Mesothelial cell of epicardium (in vitro differentiated cells): Measurements from ENCODE around the gene SREK1. TPM values are rescaled to one million over a fixed set of nuclear protein-coding genes. Genes with fewer than 3 reads are reported as not detected.
"Not testable (repeated sequence)": the region's sequence is repeated elsewhere in the genome, so short reads cannot be mapped to it uniquely, and the experiment has no call there.

Experiments
- DNase-seq, 2 experiments: peaks; one replicate each; pipeline ENCODE4 v3.0.0; 2021; ENCODE audit warnings: low spot score in 2 of 2; ENCODE audit not compliant: unreplicated experiment in 2 of 2
- H3K27ac Mint-ChIP-seq: 2 replicates; pipeline ENCODE4 v1.8.0; 2021; ENCODE audit warnings: mixed read lengths
- H3K27me3 Mint-ChIP-seq: 2 replicates; pipeline ENCODE4 v1.8.0; 2021; ENCODE audit warnings: low read depth, mixed read lengths
- H3K36me3 Mint-ChIP-seq: 2 replicates; pipeline ENCODE4 v1.8.0; 2021; ENCODE audit warnings: mixed read lengths
- H3K4me1 Mint-ChIP-seq: 2 replicates; pipeline ENCODE4 v1.8.0; 2021; ENCODE audit warnings: mixed read lengths
- H3K4me3 Mint-ChIP-seq: 2 replicates; pipeline ENCODE4 v1.8.0; 2021; ENCODE audit warnings: mild to moderate bottlenecking, moderate library complexity, mixed read lengths
- H3K9me3 Mint-ChIP-seq: 2 replicates; pipeline ENCODE4 v1.8.0; 2021; ENCODE audit warnings: mixed read lengths
- total RNA-seq: library from RNA; stranded (reverse); gene quantifications from 3 replicates; pipeline ENCODE4 v1.2.1, GENCODE V29; 2021
- TF ChIP-seq, protein P1 (sequence below): fragments of 200-600 bp; sonication (generic); IDR thresholded peaks from one replicate; pipeline ENCODE4 v1.5.0; 2021; ENCODE audit warnings: antibody characterized with exemption; ENCODE audit not compliant: unreplicated experiment

Gene SREK1
- total RNA-seq, 1 donor from 2014 or later = 142 TPM

DNA sequence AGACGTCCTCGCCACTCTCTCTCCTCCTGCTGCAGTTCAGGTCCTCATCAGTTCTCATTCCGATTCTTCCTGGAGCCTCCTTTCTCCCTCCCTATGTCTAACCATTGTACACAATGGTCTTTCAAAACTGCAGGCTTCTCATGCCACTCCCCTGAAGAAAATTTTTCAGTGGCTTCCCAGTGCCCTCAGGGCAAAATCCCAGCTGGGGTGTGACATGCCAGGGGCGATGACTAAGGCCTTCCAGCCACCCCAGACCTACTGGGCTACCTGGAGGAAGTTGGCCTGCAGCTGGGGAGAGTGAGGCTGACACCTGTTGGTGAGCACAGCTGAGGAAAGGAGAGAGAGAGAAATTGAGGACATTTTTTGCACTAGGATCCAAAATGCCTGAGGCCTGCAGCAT lies 65.2 kb downstream of the SREK1 start:
- Mint-ChIP-seq H3K27ac (peak overlapping the region; percentile 23), H3K27me3 (no peaks in the 10 kb centered on the region), H3K4me1 (peaks cover 31% of the 10 kb centered on the region), H3K9me3 (peaks cover 7% of the 10 kb centered on the region), H3K36me3 (no peaks in the 10 kb centered on the region), H3K4me3 (no peak overlapping the region)
- TF ChIP-seq, protein P1, sequence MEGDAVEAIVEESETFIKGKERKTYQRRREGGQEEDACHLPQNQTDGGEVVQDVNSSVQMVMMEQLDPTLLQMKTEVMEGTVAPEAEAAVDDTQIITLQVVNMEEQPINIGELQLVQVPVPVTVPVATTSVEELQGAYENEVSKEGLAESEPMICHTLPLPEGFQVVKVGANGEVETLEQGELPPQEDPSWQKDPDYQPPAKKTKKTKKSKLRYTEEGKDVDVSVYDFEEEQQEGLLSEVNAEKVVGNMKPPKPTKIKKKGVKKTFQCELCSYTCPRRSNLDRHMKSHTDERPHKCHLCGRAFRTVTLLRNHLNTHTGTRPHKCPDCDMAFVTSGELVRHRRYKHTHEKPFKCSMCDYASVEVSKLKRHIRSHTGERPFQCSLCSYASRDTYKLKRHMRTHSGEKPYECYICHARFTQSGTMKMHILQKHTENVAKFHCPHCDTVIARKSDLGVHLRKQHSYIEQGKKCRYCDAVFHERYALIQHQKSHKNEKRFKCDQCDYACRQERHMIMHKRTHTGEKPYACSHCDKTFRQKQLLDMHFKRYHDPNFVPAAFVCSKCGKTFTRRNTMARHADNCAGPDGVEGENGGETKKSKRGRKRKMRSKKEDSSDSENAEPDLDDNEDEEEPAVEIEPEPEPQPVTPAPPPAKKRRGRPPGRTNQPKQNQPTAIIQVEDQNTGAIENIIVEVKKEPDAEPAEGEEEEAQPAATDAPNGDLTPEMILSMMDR = no peak
- DNase-seq = no peak

DNA sequence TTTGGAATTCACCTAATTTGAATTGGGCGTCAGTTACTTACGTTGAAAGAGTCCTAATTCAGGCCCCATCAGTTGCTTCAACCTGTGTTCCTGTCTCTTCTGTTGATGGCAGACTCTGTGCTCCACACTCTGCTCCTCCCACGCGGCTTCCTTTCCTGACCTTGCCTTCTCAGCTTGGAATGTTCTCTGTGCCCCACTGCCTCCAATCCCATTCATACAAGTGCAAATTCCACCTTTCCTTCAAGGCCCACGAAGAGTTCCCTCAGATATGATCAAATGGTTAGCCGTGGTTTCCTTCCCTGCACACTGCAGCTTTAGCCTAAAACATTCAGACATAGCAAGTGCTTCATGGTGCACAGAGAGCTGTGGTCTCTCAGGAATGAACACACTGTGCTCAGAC lies 65.7 kb downstream of the SREK1 start:
- no peaks in the 10 kb centered on the region for H3K36me3 Mint-ChIP-seq
- H3K4me1 Mint-ChIP-seq = peaks cover 31% of the 10 kb centered on the region
- peaks cover 7% of the 10 kb centered on the region for H3K9me3 Mint-ChIP-seq
- TF ChIP-seq, protein P1 = no peak
- no peak overlapping the region for H3K4me3 Mint-ChIP-seq
- H3K27ac Mint-ChIP-seq = peak overlapping the region; percentile 31
- H3K27me3 Mint-ChIP-seq = no peaks in the 10 kb centered on the region
- no peak for DNase-seq

DNA sequence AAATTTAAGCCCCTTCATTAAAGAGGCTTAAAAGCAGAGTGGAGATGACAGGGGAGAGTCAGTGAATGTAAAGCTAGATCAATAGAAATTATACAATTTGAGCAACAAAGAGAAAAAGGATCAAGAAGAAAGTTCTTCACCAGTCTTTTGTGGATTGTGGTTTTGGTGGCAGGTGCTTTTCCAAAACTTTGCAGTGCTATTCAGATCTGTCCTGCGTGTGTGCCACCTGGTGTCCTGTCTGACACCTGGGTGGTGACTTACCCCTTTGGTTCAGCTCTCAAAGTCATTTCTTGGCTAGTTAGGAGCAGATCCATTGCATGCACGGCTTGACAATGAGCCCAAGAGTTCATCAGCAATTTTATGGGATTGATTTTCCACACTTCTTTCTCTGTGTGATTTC lies 69.4 kb downstream of the SREK1 start:
- Mint-ChIP-seq H3K27me3 (peaks cover 3% of the 10 kb centered on the region), H3K27ac (no peak overlapping the region), H3K4me1 (peaks cover 12% of the 10 kb centered on the region), H3K4me3 (no peak overlapping the region), H3K9me3 (peaks cover 6% of the 10 kb centered on the region), H3K36me3 (no peaks in the 10 kb centered on the region)
- DNase-seq = no peak
- TF ChIP-seq, protein P1 = no peak

DNA sequence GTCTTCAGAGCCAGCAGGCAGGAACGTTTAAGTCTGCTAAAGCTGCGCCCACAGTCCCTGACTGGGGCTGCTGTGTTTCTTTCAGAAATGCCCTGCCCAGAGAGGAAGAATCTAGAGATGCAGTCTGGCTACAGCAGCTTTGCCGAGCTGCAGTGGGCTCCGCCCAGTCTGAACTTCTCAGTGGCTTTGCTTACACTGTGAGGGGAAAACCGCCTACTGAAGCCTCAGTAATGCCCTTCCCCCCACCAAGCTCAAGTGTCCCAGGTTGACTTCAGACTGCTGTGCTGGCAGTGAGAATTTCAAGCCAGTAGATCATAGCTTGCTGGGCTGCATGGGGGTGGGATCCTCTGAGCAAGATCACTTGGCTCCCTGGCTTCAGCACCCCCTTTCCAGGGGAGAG lies 78.4 kb downstream of the SREK1 start:
- TF ChIP-seq, protein P1 = no peak
- no peaks in the 10 kb centered on the region for H3K36me3 Mint-ChIP-seq
- no peaks in the 10 kb centered on the region for H3K4me1 Mint-ChIP-seq
- H3K27ac Mint-ChIP-seq = no peak overlapping the region
- H3K27me3 Mint-ChIP-seq = peaks cover 17% of the 10 kb centered on the region
- no peak overlapping the region for H3K4me3 Mint-ChIP-seq
- peaks cover 36% of the 10 kb centered on the region for H3K9me3 Mint-ChIP-seq
- DNase-seq = no peak

DNA sequence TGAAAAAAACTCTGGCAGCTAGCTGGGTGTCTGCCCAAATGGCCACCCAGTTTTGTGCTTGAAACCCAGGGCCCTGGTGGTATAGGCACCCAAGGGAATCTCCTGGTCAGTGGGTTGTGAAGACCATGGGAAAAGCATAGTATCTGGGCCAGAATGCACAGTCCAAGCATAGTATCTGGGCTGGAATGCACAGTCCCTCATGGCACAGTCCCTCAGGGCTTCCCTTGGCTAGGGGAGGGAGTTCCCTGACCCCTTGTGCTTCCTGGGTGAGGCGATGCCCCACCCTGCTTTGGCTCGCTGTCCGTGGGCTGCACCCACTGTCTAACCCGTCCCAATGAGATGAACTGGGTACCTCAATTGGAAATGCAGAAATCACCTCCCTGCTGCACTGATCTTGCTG lies 78.8 kb downstream of the SREK1 start:
- not testable (repeated sequence) for H3K4me3 Mint-ChIP-seq, H3K4me1 Mint-ChIP-seq, DNase-seq, H3K36me3 Mint-ChIP-seq, H3K27ac Mint-ChIP-seq
- Mint-ChIP-seq H3K9me3 (peaks cover 31% of the 10 kb centered on the region), H3K27me3 (peaks cover 14% of the 10 kb centered on the region)

DNA sequence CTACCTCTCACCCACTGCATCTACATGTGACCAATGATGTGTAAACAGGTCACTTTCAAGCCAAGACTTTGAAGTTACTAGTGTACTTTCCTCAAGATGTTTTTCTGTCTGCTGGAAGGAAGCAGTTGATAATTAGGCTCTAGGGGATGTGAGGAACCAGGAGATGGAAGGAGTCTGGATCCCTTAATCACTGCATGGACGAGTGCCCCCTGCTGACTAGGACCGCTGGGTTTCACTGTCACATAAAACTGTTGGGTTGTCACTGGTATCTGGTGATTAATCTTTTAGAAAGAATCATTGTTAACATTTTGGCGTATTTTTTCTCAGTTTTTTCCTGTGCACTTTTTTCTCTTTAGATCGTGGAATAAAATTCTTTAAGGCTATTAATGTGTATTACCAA lies 79.5 kb downstream of the SREK1 start:
- Mint-ChIP-seq H3K27ac (no peak overlapping the region), H3K4me3 (no peak overlapping the region), H3K9me3 (peaks cover 31% of the 10 kb centered on the region), H3K36me3 (no peaks in the 10 kb centered on the region), H3K27me3 (peaks cover 14% of the 10 kb centered on the region), H3K4me1 (no peaks in the 10 kb centered on the region)
- DNase-seq = no peak
- TF ChIP-seq, protein P1 = no peak
